Measurements from ENCODE around the gene C10orf90.

Gene C10orf90

DNA sequence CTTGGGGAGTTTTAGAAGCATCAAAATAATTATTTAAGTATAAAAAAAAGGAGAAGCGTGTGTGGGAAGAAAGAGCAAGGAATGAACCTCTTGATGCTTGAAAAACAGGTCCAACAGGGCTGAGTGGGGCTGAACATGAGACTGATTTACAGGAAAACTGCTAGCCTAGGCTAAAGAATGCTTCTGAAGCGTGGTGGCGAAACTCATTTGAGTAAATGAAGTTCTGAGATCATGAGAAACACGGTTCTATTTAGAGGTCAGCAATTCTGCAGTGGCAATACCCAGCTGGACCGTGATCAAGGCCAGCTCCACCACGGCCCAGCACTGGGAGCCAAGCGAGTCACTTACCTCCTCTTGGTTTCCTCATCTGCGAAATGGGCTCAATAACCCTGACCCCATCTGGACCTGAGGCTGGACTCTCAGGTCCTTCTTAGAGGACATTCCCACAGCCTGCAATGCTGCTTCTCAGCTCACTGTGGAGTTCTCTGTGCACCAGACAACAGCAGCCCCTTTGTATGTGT lies 142.1 kb downstream of the C10orf90 start:
- no peak for DNase-seq

- no peak for DNase-seq
Observed at GRCh38 chr10:126527645-126528314, 142.7 kb downstream of the C10orf90 start.

GRCh38 chr10:126525326-126525725 lies 145.2 kb downstream of the C10orf90 start:
- no peak for DNase-seq

GRCh38 chr10:126524526-126524925 lies 146.0 kb downstream of the C10orf90 start:
- DNase-seq = no peak

GRCh38 chr10:126523071-126523470 lies 147.4 kb downstream of the C10orf90 start:
- DNase-seq = no peak

GRCh38 chr10:126521399-126521798 lies 149.1 kb downstream of the C10orf90 start:
- no peak for DNase-seq

DNA sequence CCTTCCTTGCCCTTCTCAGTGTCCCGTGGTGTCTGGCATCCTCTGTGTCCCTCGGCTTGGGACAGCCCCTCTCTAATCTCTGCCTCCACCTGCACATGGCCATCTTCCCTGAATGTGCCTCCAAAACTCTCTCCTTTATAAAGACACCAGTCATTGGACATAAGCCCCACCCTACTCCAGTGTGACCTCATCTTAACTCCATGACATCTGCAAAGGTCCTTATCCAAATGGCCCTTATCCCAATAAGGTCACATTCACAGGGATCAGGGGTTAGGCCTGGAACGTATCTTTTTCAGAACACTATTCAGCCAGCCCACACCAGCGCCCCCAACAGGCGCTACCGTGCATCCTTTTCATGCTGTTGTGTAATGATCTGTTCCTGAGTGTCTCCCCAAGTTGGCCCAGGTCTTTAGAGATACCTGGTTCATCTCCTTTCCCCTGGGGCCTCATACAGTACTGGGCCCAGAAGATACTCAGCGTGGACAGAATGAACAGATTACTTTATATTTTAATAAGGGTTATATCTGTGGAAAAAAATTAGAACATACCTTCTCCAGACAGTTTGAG lies 149.7 kb downstream of the C10orf90 start:
- DNase-seq = no peak

- no peak for DNase-seq
Observed at GRCh38 chr10:126519992-126520391, 150.5 kb downstream of the C10orf90 start.

DNA sequence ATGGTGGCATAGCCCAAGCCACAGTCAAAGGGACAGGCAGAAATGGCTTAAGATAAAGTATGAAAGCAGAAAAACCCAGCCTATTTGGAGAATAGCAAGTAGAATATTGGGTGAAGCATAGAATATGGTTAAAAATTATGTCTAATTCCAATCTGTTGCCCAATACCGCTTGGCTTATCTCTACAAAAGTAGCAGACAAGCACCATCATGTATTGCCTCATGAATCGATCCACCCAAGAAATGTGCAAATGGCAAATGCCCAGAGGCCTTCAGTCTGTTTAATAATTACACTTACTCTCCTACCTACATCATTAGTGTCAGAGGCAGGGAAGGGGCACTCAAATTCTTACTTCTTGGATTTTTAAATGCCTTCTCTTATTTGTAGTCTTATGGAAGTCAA lies 151.3 kb downstream of the C10orf90 start:
- no peak for DNase-seq

DNA sequence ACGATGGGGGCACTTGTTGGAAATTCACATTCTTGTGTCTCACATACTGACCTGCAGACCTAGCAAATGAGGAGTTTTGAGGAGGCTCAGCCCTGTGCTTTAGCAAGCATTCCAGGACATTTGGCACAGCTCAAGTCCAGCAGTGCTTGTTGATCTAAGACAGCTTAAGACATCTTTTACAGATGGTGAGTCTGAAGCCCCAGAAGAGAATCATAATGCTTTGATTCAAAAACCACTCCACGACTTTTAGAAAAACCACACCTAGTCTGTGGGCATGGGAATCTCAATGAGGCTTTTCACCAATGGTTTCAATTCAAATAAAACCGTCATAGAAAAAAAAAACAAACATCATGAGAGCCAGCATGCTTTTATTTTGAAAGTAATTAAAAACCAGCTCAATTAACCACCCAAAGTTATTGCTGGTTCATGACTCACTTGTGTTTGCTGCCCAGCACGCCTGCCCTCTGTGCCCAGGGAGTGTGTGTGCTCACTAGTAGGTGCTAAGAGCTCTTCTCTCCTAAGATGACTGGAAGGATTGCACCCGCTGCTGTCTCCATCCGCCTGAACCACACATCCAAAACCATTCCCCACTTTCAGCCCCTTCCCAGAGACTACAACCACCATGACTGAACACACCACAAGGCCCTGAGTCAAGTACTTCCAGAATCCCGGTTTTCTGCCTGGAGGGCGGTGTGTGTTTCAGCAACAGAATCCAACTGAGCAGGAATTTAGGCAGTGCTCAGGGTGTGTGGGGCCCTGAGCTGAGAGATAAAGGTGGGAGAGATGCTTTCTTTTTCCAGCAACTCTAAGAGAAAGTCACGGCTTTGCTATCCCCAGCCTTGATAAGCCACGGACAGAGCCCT lies 152.0 kb downstream of the C10orf90 start:
- no peak for DNase-seq

DNA sequence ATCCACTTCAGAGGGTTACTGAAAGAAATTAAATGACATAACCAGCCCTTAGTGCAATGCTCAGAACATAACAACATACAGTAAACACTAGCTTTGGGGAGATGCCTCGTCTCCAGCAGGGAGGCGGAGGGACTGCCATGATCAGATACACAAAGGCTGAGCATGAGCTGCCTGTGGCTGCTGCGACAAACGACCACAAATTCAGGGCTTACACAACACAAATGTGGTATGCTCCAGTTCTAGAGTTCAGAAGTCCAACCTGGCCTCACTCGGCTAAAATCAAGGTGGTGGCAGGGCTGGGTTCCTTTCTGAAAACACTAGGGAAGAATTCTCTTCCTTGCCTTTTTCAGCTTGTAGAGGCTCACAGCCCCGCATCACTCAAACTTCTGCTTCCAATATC lies 154.0 kb downstream of the C10orf90 start:
- no peak for DNase-seq

DNA sequence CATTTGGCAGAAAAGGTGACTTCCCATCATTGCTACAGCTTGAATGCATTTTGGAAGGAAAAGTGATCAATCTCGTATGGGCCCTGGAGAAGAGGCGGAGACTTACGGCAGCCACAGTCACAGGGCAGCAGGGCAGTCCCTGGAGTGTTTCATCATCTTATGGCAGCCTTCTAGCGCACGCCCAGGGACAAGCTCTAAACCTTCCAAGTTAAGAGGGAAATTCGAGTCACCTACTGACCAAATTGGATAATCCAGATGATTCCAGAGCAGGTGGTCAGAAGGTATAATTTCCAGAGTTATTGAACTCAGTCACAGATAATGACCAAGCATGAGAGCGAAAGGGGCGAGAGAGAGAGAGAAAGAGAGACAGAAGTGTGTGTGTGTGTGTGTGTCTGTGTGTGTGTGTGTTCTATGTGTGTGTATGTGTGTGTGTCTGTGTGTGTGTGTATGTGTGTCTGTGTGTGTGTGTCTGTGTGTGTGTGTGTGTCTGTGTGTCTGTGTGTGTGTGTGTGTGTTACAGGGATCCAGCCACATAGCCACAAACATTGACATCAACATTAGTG lies 158.5 kb downstream of the C10orf90 start:
- DNase-seq = no peak

DNA sequence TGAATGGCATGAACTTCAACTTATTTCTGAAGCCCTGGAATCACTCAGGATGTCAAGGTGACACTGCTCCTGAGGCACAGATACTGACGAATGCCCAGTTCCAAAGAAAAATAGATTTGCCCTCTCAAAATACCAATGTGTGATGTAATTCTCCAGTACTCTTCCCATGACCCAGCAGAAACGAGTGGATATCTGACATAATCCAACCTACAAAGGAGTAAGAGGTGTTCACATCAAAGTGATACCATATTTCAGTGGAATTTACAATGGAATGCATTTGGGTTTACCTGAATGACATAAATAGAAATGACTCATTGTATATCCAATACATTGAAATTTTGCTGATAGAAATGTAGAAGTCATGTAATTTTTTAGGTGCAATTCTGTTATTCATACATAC lies 161.3 kb downstream of the C10orf90 start:
- no peak for DNase-seq

GRCh38 chr10:126508535-126509040 lies 161.9 kb downstream of the C10orf90 start:
- no peak for DNase-seq

DNA sequence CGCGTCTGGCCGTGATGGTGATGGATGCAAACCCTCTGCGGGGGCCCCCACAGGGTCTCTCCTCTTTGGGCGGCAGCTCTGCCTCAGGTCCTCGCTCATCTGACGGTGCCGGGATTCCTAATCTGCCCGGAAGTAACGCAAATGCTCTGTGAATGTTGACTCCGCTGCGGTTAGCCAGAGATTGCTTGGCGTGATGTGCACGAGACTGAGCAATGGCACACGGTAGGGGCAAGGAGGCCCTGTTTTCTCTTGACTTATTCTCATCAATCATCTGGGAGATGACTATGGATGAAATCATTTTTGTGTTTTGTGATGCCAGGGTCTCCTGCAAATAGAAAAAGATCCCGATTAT lies 165.8 kb downstream of the C10orf90 start:
- DNase-seq = no peak

DNA sequence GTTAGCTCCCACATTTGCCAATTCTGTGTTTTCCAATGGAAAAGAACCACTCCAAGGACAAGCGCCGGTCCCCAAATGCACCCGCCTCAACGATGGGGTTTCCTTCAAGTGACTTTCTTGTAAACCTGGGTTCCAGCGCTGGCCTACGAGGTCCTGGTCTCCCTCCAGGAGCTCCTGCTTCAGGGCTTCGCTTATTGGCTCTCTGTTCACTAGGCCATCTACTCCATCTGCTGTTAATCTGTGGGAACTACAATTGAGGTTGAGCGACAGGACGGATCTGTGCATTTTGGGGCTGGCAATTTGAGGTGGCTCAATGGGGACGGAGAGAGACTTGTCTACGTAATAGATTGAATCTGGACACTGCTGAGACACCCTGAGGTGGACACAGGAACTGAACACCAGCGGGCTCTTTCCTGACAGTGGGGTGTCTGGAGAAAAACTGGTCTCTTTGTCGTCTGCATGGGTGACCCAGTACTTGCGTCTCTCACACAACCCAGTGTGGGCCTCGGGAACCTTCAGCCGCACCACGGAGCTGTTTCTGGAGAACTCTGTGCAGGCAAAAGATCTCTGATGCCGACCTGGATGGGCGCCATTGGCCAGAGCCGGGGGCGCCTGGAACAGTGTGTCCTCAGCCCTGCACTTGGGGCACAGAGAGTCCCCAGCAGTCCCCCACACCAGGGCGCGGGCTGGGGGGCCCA lies 166.3 kb downstream of the C10orf90 start:
- peak; percentile 4 for DNase-seq

- DNase-seq = no peak
Observed at GRCh38 chr10:126503392-126504062, 167.0 kb downstream of the C10orf90 start.

- DNase-seq = no peak
Observed at GRCh38 chr10:126502441-126502840, 168.1 kb downstream of the C10orf90 start.

DNA sequence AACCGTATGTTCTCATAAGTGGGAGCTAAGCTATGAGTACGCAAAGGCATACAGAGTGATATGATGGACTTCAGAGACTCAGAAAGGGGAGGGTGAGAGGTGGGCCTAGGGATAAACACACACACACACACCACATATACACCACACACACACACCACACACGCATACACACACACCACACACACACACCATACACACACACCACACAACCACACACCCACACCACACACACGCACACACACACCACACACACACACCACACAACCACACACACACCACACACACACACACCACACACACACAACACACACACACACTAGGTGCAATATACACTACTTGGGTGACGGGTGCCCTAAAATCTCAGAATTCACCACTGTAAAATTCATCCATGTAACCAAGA lies 168.7 kb downstream of the C10orf90 start:
- DNase-seq = no peak

GRCh38 chr10:126500866-126501265 lies 169.6 kb downstream of the C10orf90 start:
- peak; percentile 6 for DNase-seq

DNA sequence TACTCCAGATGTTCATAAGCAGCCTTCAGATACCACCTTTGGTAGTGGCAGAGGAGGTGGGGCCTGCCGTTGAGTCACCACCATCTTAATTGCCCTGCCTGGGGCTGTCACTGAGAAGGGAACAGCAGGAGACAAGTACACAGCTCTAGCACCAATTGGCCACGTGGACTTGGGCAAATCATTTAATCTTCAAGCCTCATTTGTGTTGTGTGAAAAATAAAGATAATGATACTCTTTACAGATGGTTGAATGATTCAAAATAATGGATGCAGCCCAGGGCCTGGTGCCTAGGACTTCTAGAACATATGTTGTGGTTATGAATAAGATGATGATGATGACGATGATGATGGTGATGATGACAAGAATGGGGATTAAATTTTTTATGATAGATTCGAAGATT lies 170.3 kb downstream of the C10orf90 start:
- no peak for DNase-seq

GRCh38 chr10:126499744-126500143 lies 170.7 kb downstream of the C10orf90 start:
- DNase-seq = no peak

Measured in NCI-H226 (cell line).